HCT116 (cell line): ENCODE measurements around the gene STARD3NL. TPM values are rescaled to one million over a fixed set of nuclear protein-coding genes. Genes with fewer than 3 reads are reported as not detected.

Experiments
- ATAC-seq: fragments of 200-7000 bp; cut with Tn5 transposase; 2 replicates; pipeline ENCODE4 v1.9.1; 2020; ENCODE audit warnings: mild to moderate bottlenecking, moderate library complexity
- BruUV-seq: library from RNA; stranded (reverse); fragments of 400-500 nt; replicated peaks from 2 replicates; lab custom pipeline; 2021; lab: Mats Ljungman, UMichigan
- CTCF ChIA-PET: fragments of 300-600 bp; sonication (Branson Sonifier 250); formaldehyde crosslinking; loops from one replicate; lab custom pipeline; 2021; ENCODE audit warnings: antibody characterized with exemption; lab: Charles Lee
- POLR2A ChIA-PET: fragments of 300-600, 350-600 bp; sonication (Branson Sonifier 250); formaldehyde crosslinking; loops from one replicate; lab custom pipeline; 2021; ENCODE audit warnings: antibody characterized with exemption; lab: Charles Lee
- RAD21 ChIA-PET, 2 experiments: fragments of 300-600 bp; sonication (Branson Sonifier 250); formaldehyde crosslinking; loops; one replicate each; lab custom pipeline; 2023; ENCODE audit warnings: low total read pairs in 2 of 2; ENCODE audit not compliant: uncharacterized antibody in 2 of 2, unreplicated experiment in 2 of 2, low non-redundant PET in 1 of 2; lab: Charles Lee
- DNase-seq: peaks from one replicate; pipeline ENCODE4 v3.0.0-alpha.2; 2010; ENCODE audit warnings: low read depth, low spot score
- H2AFZ ChIP-seq: fragments of 200-600 bp; shearing (Covaris generic), sonication (generic); 2 replicates; pipeline ENCODE4 v1.6.1; 2017; ENCODE audit warnings: low read depth, mixed run types, mixed read lengths, antibody characterized with exemption, low read length; ENCODE audit not compliant: poor library complexity, severe bottlenecking
- H3K27ac ChIP-seq: 2 replicates; pipeline ENCODE4 v1.5.1; 2012; ENCODE audit warnings: low read depth, low read length
- H3K27me3 ChIP-seq: fragments of 200-600 bp; sonication (generic); 2 replicates; pipeline ENCODE4 v1.6.1; 2016; ENCODE audit warnings: mixed run types, low read length, mixed read lengths; ENCODE audit not compliant: insufficient read depth
- H3K36me3 ChIP-seq, 2 experiments: fragments of 200-500 bp in 1 of 2; fragments of 200-600 bp in 1 of 2; sonication (Bioruptor generic) in 1 of 2; sonication (generic) in 1 of 2; 2 replicates each; pipeline versions ENCODE4 v1.5.1 to v1.6.1; 2014 to 2016; ENCODE audit warnings: low read length in 2 of 2, inconsistent platforms in 1 of 2, mixed read lengths in 1 of 2, mixed run types in 1 of 2; ENCODE audit not compliant: insufficient read depth in 2 of 2, control insufficient read depth in 1 of 2
- H3K4me1 ChIP-seq, 2 experiments: fragments of 200-600 bp in 1 of 2; sonication (generic) in 1 of 2; 2 replicates each; pipeline versions ENCODE4 v1.5.1 to v1.6.1; 2012 to 2017; ENCODE audit warnings: low read length in 2 of 2, inconsistent platforms in 1 of 2, mild to moderate bottlenecking in 1 of 2, mixed read lengths in 1 of 2, mixed run types in 1 of 2, moderate library complexity in 1 of 2; ENCODE audit not compliant: insufficient read depth in 2 of 2, control insufficient read depth in 1 of 2
- H3K4me2 ChIP-seq: fragments of 200-600 bp; sonication (generic); 2 replicates; pipeline ENCODE4 v1.6.1; 2017; ENCODE audit warnings: mixed run types, low read length, mixed read lengths
- H3K4me3 ChIP-seq, 2 experiments: fragments of 200-600 bp in 1 of 2; sonication (generic) in 1 of 2; replicated peaks in 1 of 2; 2 replicates each; pipeline ENCODE4 v1.5.1; 2011 to 2016; ENCODE audit warnings: low read length in 2 of 2, control low read depth in 1 of 2, low read depth in 1 of 2, mild to moderate bottlenecking in 1 of 2, mixed read lengths in 1 of 2, mixed run types in 1 of 2
- H3K79me2 ChIP-seq: fragments of 200-600 bp; sonication (generic); 2 replicates; pipeline ENCODE4 v1.6.1; 2017; ENCODE audit warnings: mild to moderate bottlenecking, mixed run types, low read length, moderate library complexity, mixed read lengths; ENCODE audit not compliant: insufficient read depth
- H3K9ac ChIP-seq: fragments of 200-600 bp; sonication (generic); 2 replicates; pipeline ENCODE4 v1.6.1; 2016; ENCODE audit warnings: low read length, mixed read lengths
- H3K9me2 ChIP-seq: fragments of 200-600 bp; sonication (generic), shearing (Covaris generic); 2 replicates; pipeline ENCODE4 v1.6.1; 2017; ENCODE audit warnings: mixed run types, mild to moderate bottlenecking, moderate library complexity; ENCODE audit not compliant: insufficient read depth
- H3K9me3 ChIP-seq, 2 experiments: fragments of 200-500 bp in 1 of 2; fragments of 200-600 bp in 1 of 2; sonication (Bioruptor generic) in 1 of 2; sonication (generic) in 1 of 2; 2 replicates each; pipeline ENCODE4 v1.6.1; 2014 to 2017; ENCODE audit warnings: low read length in 2 of 2, mixed read lengths in 2 of 2, inconsistent platforms in 1 of 2, low read depth in 1 of 2, mild to moderate bottlenecking in 1 of 2, mixed run types in 1 of 2, moderate library complexity in 1 of 2; ENCODE audit not compliant: control insufficient read depth in 1 of 2, insufficient read depth in 1 of 2
- H4K20me1 ChIP-seq: fragments of 200-600 bp; sonication (generic), shearing (Covaris generic); 2 replicates; pipeline ENCODE4 v1.6.1; 2017; ENCODE audit warnings: mixed run types, mild to moderate bottlenecking, moderate library complexity; ENCODE audit not compliant: insufficient read depth
- CBX3 ChIP-seq: IDR thresholded peaks from 2 replicates; pipeline ENCODE4 v1.6.1; 2012; ENCODE audit warnings: low read depth
- CEBPB ChIP-seq: IDR thresholded peaks from 2 replicates; pipeline ENCODE4 v1.6.1; 2012; ENCODE audit warnings: low read depth
- EGR1 ChIP-seq: IDR thresholded peaks from 2 replicates; pipeline ENCODE4 v1.6.1; 2012; ENCODE audit warnings: low read depth
- ELF1 ChIP-seq: IDR thresholded peaks from 2 replicates; pipeline ENCODE4 v1.6.1; 2012; ENCODE audit warnings: low read depth, borderline replicate concordance
- EZH2phosphoT487 ChIP-seq: fragments of 200-600 bp; IDR thresholded peaks from 2 replicates; pipeline ENCODE4 v1.6.1; 2018; ENCODE audit warnings: antibody characterized with exemption, borderline replicate concordance
- FOSL1 ChIP-seq: IDR thresholded peaks from 2 replicates; pipeline ENCODE4 v1.6.1; 2012; ENCODE audit warnings: low read depth
- POLR2A ChIP-seq: IDR thresholded peaks from 2 replicates; pipeline ENCODE4 v1.7.0; 2011; ENCODE audit warnings: borderline replicate concordance; ENCODE audit not compliant: insufficient read depth, insufficient read length; ENCODE audit errors: extremely low read depth
- POLR2AphosphoS5 ChIP-seq: IDR thresholded peaks from 2 replicates; pipeline ENCODE4 v1.6.1; 2011; ENCODE audit warnings: mild to moderate bottlenecking, low read depth, low read length, moderate library complexity
- SP1 ChIP-seq: IDR thresholded peaks from 2 replicates; pipeline ENCODE4 v1.6.1; 2012; ENCODE audit warnings: low read depth
- SRF ChIP-seq: IDR thresholded peaks from 2 replicates; pipeline ENCODE4 v1.6.1; 2012; ENCODE audit warnings: low read depth
- TCF7L2 ChIP-seq: IDR thresholded peaks from 2 replicates; pipeline ENCODE4 v1.7.0; 2011; ENCODE audit warnings: borderline replicate concordance, inconsistent platforms; ENCODE audit not compliant: insufficient read depth, insufficient read length; ENCODE audit errors: extremely low read depth
- YY1 ChIP-seq: IDR thresholded peaks from 2 replicates; pipeline ENCODE4 v1.6.1; 2011; ENCODE audit warnings: low read length, low read depth, moderate library complexity, mild to moderate bottlenecking; ENCODE audit not compliant: insufficient replicate concordance; ENCODE audit errors: extremely low read depth
- ZFX ChIP-seq: fragments of 450-650 bp; IDR thresholded peaks from 2 replicates; pipeline ENCODE4 v1.6.1; 2017
- ZNF274 ChIP-seq: fragments of 200-500 bp; sonication (Bioruptor generic); IDR thresholded peaks from 2 replicates; pipeline ENCODE4 v1.6.1; 2014; ENCODE audit warnings: mild to moderate bottlenecking, low read depth, low read length, inconsistent platforms
- intact Hi-C: fragments of 100-400 bp; cut with micrococcal nuclease; formaldehyde crosslinking; loops from 2 replicates; pipeline ENCODE4 v1.10.0; 2022
- total RNA-seq: library from RNA; stranded (reverse); gene quantifications from one replicate; pipeline ENCODE4 v1.2.1, GENCODE V29; 2021; ENCODE audit not compliant: unreplicated experiment
- TF ChIP-seq, protein P1 (sequence below): IDR thresholded peaks from 2 replicates; pipeline ENCODE4 v1.6.1; 2012
- TF ChIP-seq, protein P2 (sequence below): IDR thresholded peaks from 2 replicates; pipeline ENCODE4 v1.6.1; 2012; ENCODE audit warnings: low read depth
- TF ChIP-seq, protein P3 (sequence below): IDR thresholded peaks from 2 replicates; pipeline ENCODE4 v1.6.1; 2011; ENCODE audit warnings: mild to moderate bottlenecking, low read length, moderate library complexity; ENCODE audit not compliant: insufficient replicate concordance; ENCODE audit errors: extremely low read depth

Gene STARD3NL
- total RNA-seq, 1 experiment from 2014 or later: 32.0 TPM

GRCh38 chr7:38151556-38151955 lies 26.5 kb upstream of the STARD3NL start:
- Histone ChIP-seq H3K4me2 (no peak overlapping the region), H3K9me3 (no peaks in the 10 kb centered on the region), H3K9ac (no peak overlapping the region), H3K79me2 (no peaks in the 10 kb centered on the region), H3K4me3 (no peak overlapping the region), H3K27ac (no peak overlapping the region), H3K36me3 (no peaks in the 10 kb centered on the region), H4K20me1 (no peaks in the 10 kb centered on the region), H3K9me2 (no peaks in the 10 kb centered on the region)
- intact Hi-C loops: no loop called here
- POLR2A ChIA-PET: no interaction called here
- no peak for ATAC-seq
- no TSS peak for BruUV-seq
- RAD21 ChIA-PET: no interaction called here
- CTCF ChIA-PET: no interaction called here
- no peak for TF ChIP-seq ZNF274
- TF ChIP-seq, all 23 proteins: peak for 0
- Histone ChIP-seq H3K27me3 (0 out of 2 replicates have a peak, but pooled peaks cover 7% of the 10 kb centered on the region), H3K4me1 (no peaks in the 10 kb centered on the region), H2AFZ (no peak overlapping the region)
- no peak for DNase-seq

DNA sequence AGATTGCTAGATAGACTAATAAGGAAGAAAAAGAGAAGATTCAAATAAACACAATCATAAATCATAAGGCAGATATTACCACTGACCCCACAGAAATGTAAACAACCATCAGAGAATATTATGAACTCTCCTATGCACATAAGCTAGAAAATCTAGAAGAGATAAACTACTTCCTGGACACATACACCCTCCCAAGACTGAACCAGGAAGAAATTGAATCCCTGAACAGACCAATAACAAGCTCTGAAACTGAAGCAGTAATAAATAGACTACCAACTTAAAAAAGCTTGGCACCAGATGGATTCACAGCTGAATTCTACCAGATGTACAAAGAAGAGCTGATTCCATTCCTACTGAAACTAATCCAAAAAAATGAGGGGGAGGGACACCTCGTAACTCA lies 24.5 kb upstream of the STARD3NL start:
- no peak overlapping the region for H3K4me2 ChIP-seq
- no TSS peak for BruUV-seq
- no peak for DNase-seq
- H3K9ac ChIP-seq: no peak overlapping the region
- no peaks in the 10 kb centered on the region for H3K36me3 ChIP-seq
- ChIA-PET POLR2A (no interaction called here), RAD21 (no interaction called here), CTCF (no interaction called here)
- H3K27ac ChIP-seq: no peak overlapping the region
- H3K27me3 ChIP-seq: 0 out of 2 replicates have a peak, but pooled peaks cover 7% of the 10 kb centered on the region
- no peaks in the 10 kb centered on the region for H4K20me1 ChIP-seq
- H3K79me2 ChIP-seq: no peaks in the 10 kb centered on the region
- no peaks in the 10 kb centered on the region for H3K4me1 ChIP-seq
- intact Hi-C loops: no loop called here
- no peak for ATAC-seq
- no peak overlapping the region for H3K4me3 ChIP-seq
- H3K9me3 ChIP-seq: no peaks in the 10 kb centered on the region
- H2AFZ ChIP-seq: no peak overlapping the region
- H3K9me2 ChIP-seq: no peaks in the 10 kb centered on the region
- TF ChIP-seq YY1 (no peak), ZNF274 (no peak), ZFX (no peak), CBX3 (no peak), TCF7L2 (no peak), FOSL1 (no peak), SP1 (no peak), EGR1 (no peak), POLR2AphosphoS5 (no peak), SRF (no peak), ELF1 (no peak), EZH2phosphoT487 (no peak), POLR2A (no peak), CEBPB (no peak)
- TF ChIP-seq, protein P1, sequence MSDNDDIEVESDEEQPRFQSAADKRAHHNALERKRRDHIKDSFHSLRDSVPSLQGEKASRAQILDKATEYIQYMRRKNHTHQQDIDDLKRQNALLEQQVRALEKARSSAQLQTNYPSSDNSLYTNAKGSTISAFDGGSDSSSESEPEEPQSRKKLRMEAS: no peak
- TF ChIP-seq, protein P2, sequence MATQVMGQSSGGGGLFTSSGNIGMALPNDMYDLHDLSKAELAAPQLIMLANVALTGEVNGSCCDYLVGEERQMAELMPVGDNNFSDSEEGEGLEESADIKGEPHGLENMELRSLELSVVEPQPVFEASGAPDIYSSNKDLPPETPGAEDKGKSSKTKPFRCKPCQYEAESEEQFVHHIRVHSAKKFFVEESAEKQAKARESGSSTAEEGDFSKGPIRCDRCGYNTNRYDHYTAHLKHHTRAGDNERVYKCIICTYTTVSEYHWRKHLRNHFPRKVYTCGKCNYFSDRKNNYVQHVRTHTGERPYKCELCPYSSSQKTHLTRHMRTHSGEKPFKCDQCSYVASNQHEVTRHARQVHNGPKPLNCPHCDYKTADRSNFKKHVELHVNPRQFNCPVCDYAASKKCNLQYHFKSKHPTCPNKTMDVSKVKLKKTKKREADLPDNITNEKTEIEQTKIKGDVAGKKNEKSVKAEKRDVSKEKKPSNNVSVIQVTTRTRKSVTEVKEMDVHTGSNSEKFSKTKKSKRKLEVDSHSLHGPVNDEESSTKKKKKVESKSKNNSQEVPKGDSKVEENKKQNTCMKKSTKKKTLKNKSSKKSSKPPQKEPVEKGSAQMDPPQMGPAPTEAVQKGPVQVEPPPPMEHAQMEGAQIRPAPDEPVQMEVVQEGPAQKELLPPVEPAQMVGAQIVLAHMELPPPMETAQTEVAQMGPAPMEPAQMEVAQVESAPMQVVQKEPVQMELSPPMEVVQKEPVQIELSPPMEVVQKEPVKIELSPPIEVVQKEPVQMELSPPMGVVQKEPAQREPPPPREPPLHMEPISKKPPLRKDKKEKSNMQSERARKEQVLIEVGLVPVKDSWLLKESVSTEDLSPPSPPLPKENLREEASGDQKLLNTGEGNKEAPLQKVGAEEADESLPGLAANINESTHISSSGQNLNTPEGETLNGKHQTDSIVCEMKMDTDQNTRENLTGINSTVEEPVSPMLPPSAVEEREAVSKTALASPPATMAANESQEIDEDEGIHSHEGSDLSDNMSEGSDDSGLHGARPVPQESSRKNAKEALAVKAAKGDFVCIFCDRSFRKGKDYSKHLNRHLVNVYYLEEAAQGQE: no peak
- TF ChIP-seq, protein P3, sequence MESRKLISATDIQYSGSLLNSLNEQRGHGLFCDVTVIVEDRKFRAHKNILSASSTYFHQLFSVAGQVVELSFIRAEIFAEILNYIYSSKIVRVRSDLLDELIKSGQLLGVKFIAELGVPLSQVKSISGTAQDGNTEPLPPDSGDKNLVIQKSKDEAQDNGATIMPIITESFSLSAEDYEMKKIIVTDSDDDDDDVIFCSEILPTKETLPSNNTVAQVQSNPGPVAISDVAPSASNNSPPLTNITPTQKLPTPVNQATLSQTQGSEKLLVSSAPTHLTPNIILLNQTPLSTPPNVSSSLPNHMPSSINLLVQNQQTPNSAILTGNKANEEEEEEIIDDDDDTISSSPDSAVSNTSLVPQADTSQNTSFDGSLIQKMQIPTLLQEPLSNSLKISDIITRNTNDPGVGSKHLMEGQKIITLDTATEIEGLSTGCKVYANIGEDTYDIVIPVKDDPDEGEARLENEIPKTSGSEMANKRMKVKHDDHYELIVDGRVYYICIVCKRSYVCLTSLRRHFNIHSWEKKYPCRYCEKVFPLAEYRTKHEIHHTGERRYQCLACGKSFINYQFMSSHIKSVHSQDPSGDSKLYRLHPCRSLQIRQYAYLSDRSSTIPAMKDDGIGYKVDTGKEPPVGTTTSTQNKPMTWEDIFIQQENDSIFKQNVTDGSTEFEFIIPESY: no peak
